ENCODE measurements around the gene CYP1B1.
"Not testable (repeated sequence)": the region's sequence is repeated elsewhere in the genome, so short reads cannot be mapped to it uniquely, and the experiment has no call there.

Gene CYP1B1

GRCh38 chr2:38092196-38092902 lies 16.4 kb upstream of the CYP1B1 start:
- H3K4me3 ChIP-seq (ENCODE audit: low read depth, low read length): no peak overlapping the region
- TF ChIP-seq, protein P1, sequence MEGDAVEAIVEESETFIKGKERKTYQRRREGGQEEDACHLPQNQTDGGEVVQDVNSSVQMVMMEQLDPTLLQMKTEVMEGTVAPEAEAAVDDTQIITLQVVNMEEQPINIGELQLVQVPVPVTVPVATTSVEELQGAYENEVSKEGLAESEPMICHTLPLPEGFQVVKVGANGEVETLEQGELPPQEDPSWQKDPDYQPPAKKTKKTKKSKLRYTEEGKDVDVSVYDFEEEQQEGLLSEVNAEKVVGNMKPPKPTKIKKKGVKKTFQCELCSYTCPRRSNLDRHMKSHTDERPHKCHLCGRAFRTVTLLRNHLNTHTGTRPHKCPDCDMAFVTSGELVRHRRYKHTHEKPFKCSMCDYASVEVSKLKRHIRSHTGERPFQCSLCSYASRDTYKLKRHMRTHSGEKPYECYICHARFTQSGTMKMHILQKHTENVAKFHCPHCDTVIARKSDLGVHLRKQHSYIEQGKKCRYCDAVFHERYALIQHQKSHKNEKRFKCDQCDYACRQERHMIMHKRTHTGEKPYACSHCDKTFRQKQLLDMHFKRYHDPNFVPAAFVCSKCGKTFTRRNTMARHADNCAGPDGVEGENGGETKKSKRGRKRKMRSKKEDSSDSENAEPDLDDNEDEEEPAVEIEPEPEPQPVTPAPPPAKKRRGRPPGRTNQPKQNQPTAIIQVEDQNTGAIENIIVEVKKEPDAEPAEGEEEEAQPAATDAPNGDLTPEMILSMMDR (IDR thresholded peaks at IDR 0.05; ENCODE audit: borderline replicate concordance, insufficient read depth, low read depth, low read length): no peak

DNA sequence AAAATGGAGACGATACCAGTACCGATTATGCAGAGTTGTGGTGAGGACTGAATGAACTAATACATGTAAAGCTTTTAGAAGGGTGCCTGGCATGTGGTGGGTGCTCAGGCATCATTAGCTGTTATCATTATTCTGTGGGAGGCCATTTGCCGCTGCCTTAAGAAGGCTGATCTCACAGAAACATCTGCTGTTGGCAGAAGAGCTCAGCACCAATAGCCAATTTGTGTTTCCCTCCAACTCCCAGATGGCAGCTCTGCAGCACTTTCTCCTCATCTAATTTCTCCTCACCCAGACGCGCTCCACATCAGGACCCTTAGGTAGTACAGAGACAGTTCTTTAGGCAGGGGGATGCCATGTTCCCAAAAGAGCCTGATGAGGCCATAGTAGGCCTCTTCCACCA lies 15.8 kb upstream of the CYP1B1 start:
- no peak overlapping the region for H3K4me3 ChIP-seq (ENCODE audit: low read depth, low read length)
- TF ChIP-seq, protein P1 (IDR thresholded peaks at IDR 0.05; ENCODE audit: borderline replicate concordance, insufficient read depth, low read depth, low read length): no peak

GRCh38 chr2:38090928-38091327 lies 15.0 kb upstream of the CYP1B1 start:
- no peak overlapping the region for H3K4me3 ChIP-seq (ENCODE audit: low read depth, low read length)
- TF ChIP-seq, protein P1 (IDR thresholded peaks at IDR 0.05; ENCODE audit: borderline replicate concordance, insufficient read depth, low read depth, low read length): no peak

DNA sequence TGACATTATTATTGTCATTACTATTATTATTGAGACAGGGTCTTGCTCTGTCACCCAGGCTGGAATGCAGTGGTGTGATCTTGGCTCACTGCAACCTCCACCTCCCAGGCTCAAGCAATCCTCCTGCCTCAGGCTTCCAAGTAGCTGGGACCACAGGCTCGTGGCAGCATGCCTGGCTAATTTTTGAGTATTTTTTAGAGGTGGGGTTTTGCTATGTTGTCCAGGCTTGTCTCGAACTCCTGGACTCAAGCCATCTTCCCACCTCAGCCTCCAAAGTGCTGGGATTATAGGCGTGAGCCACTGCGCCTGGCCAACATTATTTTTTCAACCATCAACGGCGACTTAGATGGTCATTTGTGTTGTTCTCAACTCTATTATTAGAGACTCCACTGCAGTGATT lies 14.3 kb upstream of the CYP1B1 start:
- not testable (repeated sequence) for H3K4me3 ChIP-seq (ENCODE audit: low read depth, low read length)

DNA sequence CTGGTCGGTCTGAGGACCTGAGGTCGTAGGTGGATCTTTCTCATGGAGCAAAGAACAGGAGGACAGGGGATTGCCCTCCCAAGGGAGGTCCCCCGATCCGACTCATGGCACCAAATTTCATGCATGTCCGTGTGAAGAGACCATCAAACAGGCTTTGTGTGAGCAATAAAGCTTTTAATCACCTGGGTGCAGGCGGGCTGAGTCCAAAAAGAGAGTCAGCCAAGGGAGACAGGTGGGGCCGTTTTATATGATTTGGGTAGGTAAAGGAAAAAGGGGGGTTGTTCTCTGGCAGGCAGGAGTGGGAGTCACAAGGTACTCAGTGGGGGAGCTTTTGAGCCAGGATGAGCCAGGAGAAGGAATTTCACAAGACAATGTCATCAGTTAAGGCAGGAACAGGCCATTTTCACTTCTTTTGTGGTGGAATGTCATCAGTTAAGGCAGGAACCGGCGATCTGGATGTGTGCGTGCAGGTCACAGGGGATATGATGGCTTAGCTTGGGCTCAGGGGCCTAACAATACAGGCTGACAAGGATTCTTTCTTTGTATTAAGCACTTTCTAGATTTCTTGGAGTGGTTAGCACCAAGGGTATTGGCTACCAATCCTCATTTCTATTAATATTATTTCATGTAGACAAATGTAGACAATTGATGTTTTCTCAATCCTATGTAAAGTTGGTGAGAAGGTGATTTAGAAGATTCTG lies 10.2 kb upstream of the CYP1B1 start:
- H3K4me3 ChIP-seq (ENCODE audit: low read depth, low read length): not testable (repeated sequence)

DNA sequence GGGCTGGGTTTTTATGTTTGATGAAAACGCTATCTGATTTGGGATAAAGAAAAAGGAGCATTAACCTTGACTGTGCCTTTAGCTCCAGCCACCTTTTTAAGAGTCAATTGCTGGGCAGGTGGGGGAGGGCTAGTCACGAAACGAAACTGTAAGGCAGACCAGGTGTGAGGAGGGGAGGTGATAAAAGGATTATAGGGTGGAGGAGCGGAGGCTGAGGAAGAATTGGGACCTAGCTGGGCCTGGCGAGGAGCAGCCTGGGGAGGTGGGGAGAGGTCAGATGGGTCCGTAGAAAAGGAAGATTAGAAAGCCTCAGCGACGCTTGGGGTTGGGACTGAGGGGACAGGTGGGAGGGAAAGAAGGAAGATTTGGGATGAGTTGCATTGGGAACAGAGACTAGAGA lies 8.6 kb upstream of the CYP1B1 start:
- H3K4me3 ChIP-seq (ENCODE audit: low read depth, low read length): not testable (repeated sequence)

- not testable (repeated sequence) for H3K4me3 ChIP-seq (ENCODE audit: low read depth, low read length)
These were observed 6.8 kb upstream of the CYP1B1 start for GRCh38 chr2:38082727-38083126.

DNA sequence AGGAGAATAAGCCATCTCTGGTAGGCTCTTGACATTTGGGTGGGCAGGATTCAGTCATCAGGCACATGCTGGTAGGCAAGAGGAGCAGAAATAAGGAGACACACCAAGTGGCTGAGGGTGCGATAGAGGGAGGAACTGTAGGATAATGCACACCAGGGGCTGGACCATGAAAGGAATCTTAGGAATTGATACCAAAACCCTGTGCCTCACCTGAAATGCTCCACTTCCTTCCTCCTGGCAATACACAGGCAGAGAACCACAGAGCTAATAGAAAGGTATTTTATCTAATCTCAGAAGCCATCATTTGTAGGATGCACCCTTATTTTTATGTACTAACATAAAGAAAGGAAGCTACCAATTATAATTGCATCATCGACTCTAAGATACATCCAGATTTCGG lies 4.4 kb upstream of the CYP1B1 start:
- H3K4me3 ChIP-seq (ENCODE audit: low read depth, low read length): no peak overlapping the region
- TF ChIP-seq, protein P1 (IDR thresholded peaks at IDR 0.05; ENCODE audit: borderline replicate concordance, insufficient read depth, low read depth, low read length): no peak

- H3K4me3 ChIP-seq (ENCODE audit: low read depth, low read length): no peak overlapping the region
- TF ChIP-seq, protein P1 (IDR thresholded peaks at IDR 0.05; ENCODE audit: borderline replicate concordance, insufficient read depth, low read depth, low read length): no peak
These were observed 3.4 kb upstream of the CYP1B1 start for GRCh38 chr2:38079116-38080052.
